SK-N-SH (cell line): ENCODE measurements around the gene CDH23.

Source experiments
- CTCF ChIP-seq: fragments of 200-600 bp; sonication (generic); IDR thresholded peaks from 2 replicates; pipeline ENCODE4 v1.6.1; 2017; ENCODE audit warnings: antibody characterized with exemption, mild to moderate bottlenecking, moderate library complexity
- EZH2phosphoT487 ChIP-seq: fragments of 200-600 bp; sonication (generic); IDR thresholded peaks from 2 replicates; pipeline ENCODE4 v1.6.1; 2017; ENCODE audit warnings: low read depth, mixed run types, mild to moderate bottlenecking, antibody characterized with exemption, moderate library complexity, borderline replicate concordance
- FOXM1 ChIP-seq: IDR thresholded peaks from 2 replicates; pipeline ENCODE4 v1.4.0; 2012; ENCODE audit warnings: low read depth, mild to moderate bottlenecking
- NFIC ChIP-seq: IDR thresholded peaks from 2 replicates; pipeline ENCODE4 v1.4.0; 2012; ENCODE audit warnings: borderline replicate concordance
- PBX3 ChIP-seq: IDR thresholded peaks from 2 replicates; pipeline ENCODE4; 2012
- POLR2AphosphoS5 ChIP-seq: IDR thresholded peaks from 2 replicates; pipeline ENCODE4 v1.6.1; 2012; ENCODE audit warnings: low read depth, low read length
- RAD21 ChIP-seq: IDR thresholded peaks from 2 replicates; pipeline ENCODE4 v1.6.1; 2012; ENCODE audit warnings: mild to moderate bottlenecking, low read length
- YY1 ChIP-seq: IDR thresholded peaks from 2 replicates; pipeline ENCODE4 v1.4.0; 2012; ENCODE audit warnings: low read depth, mild to moderate bottlenecking

- TF ChIP-seq CTCF (no peak), YY1 (no peak), POLR2AphosphoS5 (no peak), FOXM1 (no peak), EZH2phosphoT487 (no peak), RAD21 (peak; percentile 18; the same call in 1 of the 2 replicates), NFIC (no peak), PBX3 (no peak)
Measured at GRCh38 chr10:71517298-71518169, 120.8 kb downstream of the CDH23 start.
